HG03139 (cell line): ENCODE results near the gene SLC17A9.

Experiments
- ATAC-seq: cut with Tn5 transposase; IDR thresholded peaks from one replicate; pipeline ENCODE4 v1.9.1; 2021; ENCODE audit not compliant: unreplicated experiment

SLC17A9 gene

GRCh38 chr20:63000036-63000435 is 47.5 kb downstream of the SLC17A9 start:
- ATAC-seq = no peak

- no peak for ATAC-seq
These were observed 48.4 kb downstream of the SLC17A9 start for GRCh38 chr20:63000958-63001357.

GRCh38 chr20:63002511-63002910 is 50.0 kb downstream of the SLC17A9 start:
- no peak for ATAC-seq

GRCh38 chr20:63003546-63003945 is 51.0 kb downstream of the SLC17A9 start:
- no peak for ATAC-seq

- no peak for ATAC-seq
These were observed 52.3 kb downstream of the SLC17A9 start for GRCh38 chr20:63004607-63005364.

- ATAC-seq = no peak
These were observed 52.9 kb downstream of the SLC17A9 start for GRCh38 chr20:63005365-63005861.

- ATAC-seq = no peak
These were observed 53.5 kb downstream of the SLC17A9 start for GRCh38 chr20:63005862-63006539.

- ATAC-seq = no peak
These were observed 54.2 kb downstream of the SLC17A9 start, which contains the start of gene BHLHE23 for GRCh38 chr20:63006540-63007359. Gene BHLHE23, minus strand, starts transcription at chr20:63006964. Its CDS starts 190 bp downstream, at chr20:63006774.

GRCh38 chr20:63007360-63007645 is 54.8 kb downstream of the SLC17A9 start:
- no peak for ATAC-seq

- ATAC-seq = no peak
These were observed 55.4 kb downstream of the SLC17A9 start for GRCh38 chr20:63007646-63008488.

- ATAC-seq = no peak
These were observed 56.1 kb downstream of the SLC17A9 start for GRCh38 chr20:63008541-63009044.

- ATAC-seq = peak; percentile 48
These were observed 56.8 kb downstream of the SLC17A9 start for GRCh38 chr20:63009045-63009961.

GRCh38 chr20:63009988-63010769 is 57.7 kb downstream of the SLC17A9 start:
- ATAC-seq = peak; percentile 51

GRCh38 chr20:63011798-63012197 is 59.3 kb downstream of the SLC17A9 start:
- no peak for ATAC-seq

GRCh38 chr20:63013207-63013606 is 60.7 kb downstream of the SLC17A9 start:
- ATAC-seq = no peak

GRCh38 chr20:63014287-63014686 is 61.8 kb downstream of the SLC17A9 start:
- no peak for ATAC-seq

GRCh38 chr20:63014710-63015109 is 62.2 kb downstream of the SLC17A9 start:
- ATAC-seq = no peak

GRCh38 chr20:63015147-63015661 is 62.7 kb downstream of the SLC17A9 start:
- no peak for ATAC-seq
